GM23338 (cell line): ENCODE measurements around the gene NDC80. TPM values are rescaled to one million over a fixed set of nuclear protein-coding genes. Genes with fewer than 3 reads are reported as not detected.
A peak's percentile ranks its signal among the peaks of the same experiment; 100 is the strongest.

ENCODE experiments used
- ATAC-seq: fragments of 200-7000 bp; cut with Tn5 transposase; 3 replicates; pipeline ENCODE4 v1.9.1; 2020
- DNase-seq: peaks from one replicate; pipeline ENCODE4 v3.0.0-alpha.2; 2015; ENCODE audit warnings: low spot score
- H2AFZ ChIP-seq: fragments of 200-600 bp; sonication (generic); 2 replicates; pipeline ENCODE4 v1.8.0; 2016; ENCODE audit warnings: antibody characterized with exemption, mild to moderate bottlenecking, moderate library complexity
- H3F3A ChIP-seq: fragments of 200-600 bp; sonication (generic); replicated peaks from 2 replicates; pipeline ENCODE4 v1.8.0; 2017; ENCODE audit warnings: antibody characterized with exemption, mixed run types, low read depth
- H3K27ac ChIP-seq: fragments of 200-600 bp; sonication (generic); 2 replicates; pipeline ENCODE4 v1.6.1; 2016; ENCODE audit warnings: low read depth
- H3K27me3 ChIP-seq: fragments of 200-600 bp; sonication (generic); 2 replicates; pipeline ENCODE4 v1.8.0; 2016; ENCODE audit warnings: mild to moderate bottlenecking, mixed run types, moderate library complexity; ENCODE audit not compliant: insufficient read depth
- H3K36me3 ChIP-seq: fragments of 200-600 bp; sonication (generic); 2 replicates; pipeline ENCODE4 v1.8.0; 2016; ENCODE audit warnings: mild to moderate bottlenecking; ENCODE audit not compliant: insufficient read depth
- H3K4me1 ChIP-seq: fragments of 200-600 bp; sonication (generic); 2 replicates; pipeline ENCODE4 v1.8.0; 2016; ENCODE audit warnings: mild to moderate bottlenecking, moderate library complexity; ENCODE audit not compliant: insufficient read depth
- H3K4me2 ChIP-seq: fragments of 200-600 bp; sonication (generic); 2 replicates; pipeline ENCODE4 v1.7.1; 2017; ENCODE audit warnings: mixed run types
- H3K4me3 ChIP-seq: fragments of 200-600 bp; sonication (generic); 2 replicates; pipeline ENCODE4 v1.6.1; 2016; ENCODE audit warnings: mixed run types
- H3K79me2 ChIP-seq: fragments of 200-600 bp; sonication (generic); replicated peaks from 2 replicates; pipeline ENCODE4 v1.8.0; 2017; ENCODE audit warnings: mild to moderate bottlenecking; ENCODE audit not compliant: insufficient read depth
- H3K9me2 ChIP-seq: fragments of 200-600 bp; sonication (generic); 2 replicates; pipeline ENCODE4 v1.8.0; 2017; ENCODE audit not compliant: insufficient read depth
- H4K20me1 ChIP-seq: fragments of 200-600 bp; sonication (generic); replicated peaks from 2 replicates; pipeline ENCODE4 v1.8.0; 2017; ENCODE audit warnings: mild to moderate bottlenecking; ENCODE audit not compliant: insufficient read depth
- H3K27ac Mint-ChIP-seq: 2 replicates; pipeline ENCODE4 v1.8.0; 2020; ENCODE audit warnings: inconsistent platforms, mild to moderate bottlenecking, moderate library complexity, mixed read lengths
- H3K27me3 Mint-ChIP-seq: 3 replicates; pipeline ENCODE4 v1.8.0; 2022; ENCODE audit warnings: low read depth, mild to moderate bottlenecking, moderate library complexity, mixed read lengths, inconsistent platforms; ENCODE audit not compliant: insufficient read depth, poor library complexity
- H3K36me3 Mint-ChIP-seq: 3 replicates; pipeline ENCODE4 v1.8.0; 2021; ENCODE audit warnings: low read depth, mild to moderate bottlenecking, inconsistent platforms, moderate library complexity, mixed read lengths
- H3K4me1 Mint-ChIP-seq: 3 replicates; pipeline ENCODE4 v1.8.0; 2020; ENCODE audit warnings: mild to moderate bottlenecking, inconsistent platforms, mixed read lengths
- H3K4me3 Mint-ChIP-seq: 3 replicates; pipeline ENCODE4 v1.8.0; 2021; ENCODE audit warnings: moderate library complexity, mild to moderate bottlenecking, inconsistent platforms, mixed read lengths
- H3K9me3 Mint-ChIP-seq: 3 replicates; pipeline ENCODE4 v1.8.0; 2020; ENCODE audit warnings: moderate library complexity, mild to moderate bottlenecking, inconsistent platforms, mixed read lengths
- CREB1 ChIP-seq: fragments of 250-450 bp; sonication (Bioruptor Pico); IDR thresholded peaks from 2 replicates; pipeline ENCODE4 v1.5.0; 2020; ENCODE audit warnings: low read depth, mild to moderate bottlenecking, moderate library complexity
- EZH2 ChIP-seq: fragments of 200-600 bp; sonication (generic); IDR thresholded peaks from one replicate; pipeline ENCODE4 v1.8.0; 2017; ENCODE audit warnings: antibody characterized with exemption, mild to moderate bottlenecking, low read depth; ENCODE audit not compliant: unreplicated experiment
- EZH2phosphoT487 ChIP-seq: fragments of 200-600 bp; sonication (generic); IDR thresholded peaks from one replicate; pipeline ENCODE4 v1.8.1; 2018; ENCODE audit warnings: antibody characterized with exemption; ENCODE audit not compliant: unreplicated experiment
- JUNB ChIP-seq: IDR thresholded peaks from one replicate; pipeline ENCODE4 v1.6.1; 2016; ENCODE audit warnings: antibody characterized with exemption; ENCODE audit not compliant: unreplicated experiment
- NANOG ChIP-seq: IDR thresholded peaks from 2 replicates; pipeline ENCODE4 v1.6.1; 2016; ENCODE audit warnings: antibody characterized with exemption, borderline replicate concordance
- POLR2AphosphoS5 ChIP-seq: IDR thresholded peaks from 2 replicates; pipeline ENCODE4 v1.6.1; 2016; ENCODE audit warnings: antibody characterized with exemption, low read depth
- STAT1 ChIP-seq: IDR thresholded peaks from one replicate; pipeline ENCODE4 v1.6.1; 2016; ENCODE audit warnings: antibody characterized with exemption; ENCODE audit not compliant: unreplicated experiment
- ZNF114 ChIP-seq: fragments of 250-450 bp; sonication (Bioruptor Pico); IDR thresholded peaks from 2 replicates; pipeline ENCODE4 v1.5.0; 2020; ENCODE audit warnings: mild to moderate bottlenecking, moderate library complexity
- ZNF331 ChIP-seq: fragments of 250-450 bp; sonication (Bioruptor Pico); IDR thresholded peaks from 2 replicates; pipeline ENCODE4 v1.5.0; 2020; ENCODE audit warnings: low read depth, mild to moderate bottlenecking, moderate library complexity
- polyA plus RNA-seq: library from polyadenylated mRNA; unstranded; fragments of >200 nt; fragmentation: Nextera tagmentation; extraction: Ambion mirVana; gene quantifications from 2 replicates; pipeline ENCODE4 v1.2.1, GENCODE V29; 2016
- total RNA-seq: library from RNA; depleted of rRNA; stranded (reverse); fragments of >200 nt; shearing (Covaris generic); gene quantifications from 2 replicates; pipeline ENCODE4 v1.2.3, GENCODE V29; 2014
- TF ChIP-seq, protein P1 (sequence below): fragments of 250-450 bp; sonication (Bioruptor Pico); IDR thresholded peaks from 2 replicates; pipeline ENCODE4 v1.5.0; 2020; ENCODE audit warnings: mild to moderate bottlenecking, moderate library complexity
- TF ChIP-seq, protein P2 (sequence below): IDR thresholded peaks from 2 replicates; pipeline ENCODE4 v1.6.1; 2016; ENCODE audit warnings: antibody characterized with exemption
- TF ChIP-seq, protein P3 (sequence below), 2 experiments: fragments of 200-600 bp in 1 of 2; sonication (generic) in 1 of 2; conservative IDR thresholded peaks; 2 replicates each; pipeline versions ENCODE4 v1.5.1 to v1.6.1; 2016 to 2017; ENCODE audit warnings: antibody characterized with exemption in 2 of 2, low read depth in 2 of 2, mild to moderate bottlenecking in 2 of 2, moderate library complexity in 1 of 2
- TF ChIP-seq, protein P4 (sequence below): IDR thresholded peaks from one replicate; pipeline ENCODE4 v1.6.1; 2018; ENCODE audit warnings: antibody characterized with exemption; ENCODE audit not compliant: unreplicated experiment

NDC80 gene
- total and polyA plus RNA-seq, 2 experiments from 2014 or later, result 36.6 to 58.4 TPM

DNA sequence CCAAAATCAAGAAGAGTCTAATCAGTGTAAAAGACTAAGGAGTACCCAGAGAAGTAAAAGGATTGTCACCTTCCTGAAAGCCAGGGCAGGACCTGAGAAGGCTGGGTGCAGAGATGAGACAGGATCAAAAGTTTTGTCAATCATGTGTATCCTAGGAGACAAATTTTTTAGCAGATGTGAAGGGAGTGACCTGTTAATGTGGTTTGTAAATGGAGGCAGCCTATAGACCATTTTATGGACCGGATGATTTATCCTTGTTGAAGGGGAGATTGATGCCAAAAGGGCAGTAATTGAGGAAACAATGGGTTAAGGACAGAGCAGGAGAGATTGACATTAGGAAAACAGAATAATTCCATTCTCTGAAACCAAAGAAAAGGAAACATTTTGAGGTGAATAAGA is 813 bp downstream of the NDC80 start:
- Histone ChIP-seq H3K9me2 (no peaks in the 10 kb centered on the region), H4K20me1 (0 out of 2 replicates have a peak, but pooled peaks cover 6% of the 10 kb centered on the region), H3K4me2 (peak overlapping the region; percentile 96), H3K4me1 (peaks cover 12% of the 10 kb centered on the region), H3K79me2 (peaks cover 61% of the 10 kb centered on the region), H2AFZ (peak overlapping the region; percentile 88; the same call in 1 of the 2 replicates), H3K27ac (no peak overlapping the region), H3K36me3 (peaks cover 16% of the 10 kb centered on the region), H3K27me3 (no peaks in the 10 kb centered on the region), H3F3A (no peaks in the 10 kb centered on the region), H3K4me3 (peak overlapping the region; percentile 77)
- ATAC-seq (no peak), DNase-seq (no peak)
- Mint-ChIP-seq H3K27me3 (peaks cover 13% of the 10 kb centered on the region), H3K4me3 (peak overlapping the region; percentile 99), H3K27ac (peak overlapping the region; percentile 100), H3K9me3 (no peaks in the 10 kb centered on the region), H3K36me3 (peaks cover 28% of the 10 kb centered on the region), H3K4me1 (peaks cover 19% of the 10 kb centered on the region)
- TF ChIP-seq STAT1 (no peak), EZH2 (no peak), ZNF331 (no peak), ZNF114 (CRISPR knock-in tag) (no peak), POLR2AphosphoS5 (no peak), EZH2phosphoT487 (no peak), JUNB (no peak), NANOG (no peak), CREB1 (CRISPR knock-in tag) (no peak)
- TF ChIP-seq, protein P1, sequence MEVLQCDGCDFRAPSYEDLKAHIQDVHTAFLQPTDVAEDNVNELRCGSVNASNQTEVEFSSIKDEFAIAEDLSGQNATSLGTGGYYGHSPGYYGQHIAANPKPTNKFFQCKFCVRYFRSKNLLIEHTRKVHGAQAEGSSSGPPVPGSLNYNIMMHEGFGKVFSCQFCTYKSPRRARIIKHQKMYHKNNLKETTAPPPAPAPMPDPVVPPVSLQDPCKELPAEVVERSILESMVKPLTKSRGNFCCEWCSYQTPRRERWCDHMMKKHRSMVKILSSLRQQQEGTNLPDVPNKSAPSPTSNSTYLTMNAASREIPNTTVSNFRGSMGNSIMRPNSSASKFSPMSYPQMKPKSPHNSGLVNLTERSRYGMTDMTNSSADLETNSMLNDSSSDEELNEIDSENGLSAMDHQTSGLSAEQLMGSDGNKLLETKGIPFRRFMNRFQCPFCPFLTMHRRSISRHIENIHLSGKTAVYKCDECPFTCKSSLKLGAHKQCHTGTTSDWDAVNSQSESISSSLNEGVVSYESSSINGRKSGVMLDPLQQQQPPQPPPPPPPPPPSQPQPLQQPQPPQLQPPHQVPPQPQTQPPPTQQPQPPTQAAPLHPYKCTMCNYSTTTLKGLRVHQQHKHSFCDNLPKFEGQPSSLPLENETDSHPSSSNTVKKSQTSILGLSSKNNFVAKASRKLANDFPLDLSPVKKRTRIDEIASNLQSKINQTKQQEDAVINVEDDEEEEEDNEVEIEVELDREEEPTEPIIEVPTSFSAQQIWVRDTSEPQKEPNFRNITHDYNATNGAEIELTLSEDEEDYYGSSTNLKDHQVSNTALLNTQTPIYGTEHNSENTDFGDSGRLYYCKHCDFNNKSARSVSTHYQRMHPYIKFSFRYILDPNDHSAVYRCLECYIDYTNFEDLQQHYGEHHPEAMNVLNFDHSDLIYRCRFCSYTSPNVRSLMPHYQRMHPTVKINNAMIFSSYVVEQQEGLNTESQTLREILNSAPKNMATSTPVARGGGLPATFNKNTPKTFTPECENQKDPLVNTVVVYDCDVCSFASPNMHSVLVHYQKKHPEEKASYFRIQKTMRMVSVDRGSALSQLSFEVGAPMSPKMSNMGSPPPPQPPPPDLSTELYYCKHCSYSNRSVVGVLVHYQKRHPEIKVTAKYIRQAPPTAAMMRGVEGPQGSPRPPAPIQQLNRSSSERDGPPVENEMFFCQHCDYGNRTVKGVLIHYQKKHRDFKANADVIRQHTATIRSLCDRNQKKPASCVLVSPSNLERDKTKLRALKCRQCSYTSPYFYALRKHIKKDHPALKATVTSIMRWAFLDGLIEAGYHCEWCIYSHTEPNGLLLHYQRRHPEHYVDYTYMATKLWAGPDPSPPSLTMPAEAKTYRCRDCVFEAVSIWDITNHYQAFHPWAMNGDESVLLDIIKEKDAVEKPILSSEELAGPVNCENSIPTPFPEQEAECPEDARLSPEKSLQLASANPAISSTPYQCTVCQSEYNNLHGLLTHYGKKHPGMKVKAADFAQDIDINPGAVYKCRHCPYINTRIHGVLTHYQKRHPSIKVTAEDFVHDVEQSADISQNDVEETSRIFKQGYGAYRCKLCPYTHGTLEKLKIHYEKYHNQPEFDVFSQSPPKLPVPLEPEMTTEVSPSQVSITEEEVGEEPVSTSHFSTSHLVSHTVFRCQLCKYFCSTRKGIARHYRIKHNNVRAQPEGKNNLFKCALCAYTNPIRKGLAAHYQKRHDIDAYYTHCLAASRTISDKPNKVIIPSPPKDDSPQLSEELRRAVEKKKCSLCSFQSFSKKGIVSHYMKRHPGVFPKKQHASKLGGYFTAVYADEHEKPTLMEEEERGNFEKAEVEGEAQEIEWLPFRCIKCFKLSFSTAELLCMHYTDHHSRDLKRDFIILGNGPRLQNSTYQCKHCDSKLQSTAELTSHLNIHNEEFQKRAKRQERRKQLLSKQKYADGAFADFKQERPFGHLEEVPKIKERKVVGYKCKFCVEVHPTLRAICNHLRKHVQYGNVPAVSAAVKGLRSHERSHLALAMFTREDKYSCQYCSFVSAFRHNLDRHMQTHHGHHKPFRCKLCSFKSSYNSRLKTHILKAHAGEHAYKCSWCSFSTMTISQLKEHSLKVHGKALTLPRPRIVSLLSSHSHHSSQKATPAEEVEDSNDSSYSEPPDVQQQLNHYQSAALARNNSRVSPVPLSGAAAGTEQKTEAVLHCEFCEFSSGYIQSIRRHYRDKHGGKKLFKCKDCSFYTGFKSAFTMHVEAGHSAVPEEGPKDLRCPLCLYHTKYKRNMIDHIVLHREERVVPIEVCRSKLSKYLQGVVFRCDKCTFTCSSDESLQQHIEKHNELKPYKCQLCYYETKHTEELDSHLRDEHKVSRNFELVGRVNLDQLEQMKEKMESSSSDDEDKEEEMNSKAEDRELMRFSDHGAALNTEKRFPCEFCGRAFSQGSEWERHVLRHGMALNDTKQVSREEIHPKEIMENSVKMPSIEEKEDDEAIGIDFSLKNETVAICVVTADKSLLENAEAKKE (CRISPR knock-in tag), result no peak
- TF ChIP-seq, protein P2, sequence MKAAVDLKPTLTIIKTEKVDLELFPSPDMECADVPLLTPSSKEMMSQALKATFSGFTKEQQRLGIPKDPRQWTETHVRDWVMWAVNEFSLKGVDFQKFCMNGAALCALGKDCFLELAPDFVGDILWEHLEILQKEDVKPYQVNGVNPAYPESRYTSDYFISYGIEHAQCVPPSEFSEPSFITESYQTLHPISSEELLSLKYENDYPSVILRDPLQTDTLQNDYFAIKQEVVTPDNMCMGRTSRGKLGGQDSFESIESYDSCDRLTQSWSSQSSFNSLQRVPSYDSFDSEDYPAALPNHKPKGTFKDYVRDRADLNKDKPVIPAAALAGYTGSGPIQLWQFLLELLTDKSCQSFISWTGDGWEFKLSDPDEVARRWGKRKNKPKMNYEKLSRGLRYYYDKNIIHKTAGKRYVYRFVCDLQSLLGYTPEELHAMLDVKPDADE, result no peak
- TF ChIP-seq, protein P3, sequence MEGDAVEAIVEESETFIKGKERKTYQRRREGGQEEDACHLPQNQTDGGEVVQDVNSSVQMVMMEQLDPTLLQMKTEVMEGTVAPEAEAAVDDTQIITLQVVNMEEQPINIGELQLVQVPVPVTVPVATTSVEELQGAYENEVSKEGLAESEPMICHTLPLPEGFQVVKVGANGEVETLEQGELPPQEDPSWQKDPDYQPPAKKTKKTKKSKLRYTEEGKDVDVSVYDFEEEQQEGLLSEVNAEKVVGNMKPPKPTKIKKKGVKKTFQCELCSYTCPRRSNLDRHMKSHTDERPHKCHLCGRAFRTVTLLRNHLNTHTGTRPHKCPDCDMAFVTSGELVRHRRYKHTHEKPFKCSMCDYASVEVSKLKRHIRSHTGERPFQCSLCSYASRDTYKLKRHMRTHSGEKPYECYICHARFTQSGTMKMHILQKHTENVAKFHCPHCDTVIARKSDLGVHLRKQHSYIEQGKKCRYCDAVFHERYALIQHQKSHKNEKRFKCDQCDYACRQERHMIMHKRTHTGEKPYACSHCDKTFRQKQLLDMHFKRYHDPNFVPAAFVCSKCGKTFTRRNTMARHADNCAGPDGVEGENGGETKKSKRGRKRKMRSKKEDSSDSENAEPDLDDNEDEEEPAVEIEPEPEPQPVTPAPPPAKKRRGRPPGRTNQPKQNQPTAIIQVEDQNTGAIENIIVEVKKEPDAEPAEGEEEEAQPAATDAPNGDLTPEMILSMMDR (conservative IDR thresholded peaks at IDR 0.05; ENCODE audit: low read depth in 2 of 2), result no peak
- TF ChIP-seq, protein P4, sequence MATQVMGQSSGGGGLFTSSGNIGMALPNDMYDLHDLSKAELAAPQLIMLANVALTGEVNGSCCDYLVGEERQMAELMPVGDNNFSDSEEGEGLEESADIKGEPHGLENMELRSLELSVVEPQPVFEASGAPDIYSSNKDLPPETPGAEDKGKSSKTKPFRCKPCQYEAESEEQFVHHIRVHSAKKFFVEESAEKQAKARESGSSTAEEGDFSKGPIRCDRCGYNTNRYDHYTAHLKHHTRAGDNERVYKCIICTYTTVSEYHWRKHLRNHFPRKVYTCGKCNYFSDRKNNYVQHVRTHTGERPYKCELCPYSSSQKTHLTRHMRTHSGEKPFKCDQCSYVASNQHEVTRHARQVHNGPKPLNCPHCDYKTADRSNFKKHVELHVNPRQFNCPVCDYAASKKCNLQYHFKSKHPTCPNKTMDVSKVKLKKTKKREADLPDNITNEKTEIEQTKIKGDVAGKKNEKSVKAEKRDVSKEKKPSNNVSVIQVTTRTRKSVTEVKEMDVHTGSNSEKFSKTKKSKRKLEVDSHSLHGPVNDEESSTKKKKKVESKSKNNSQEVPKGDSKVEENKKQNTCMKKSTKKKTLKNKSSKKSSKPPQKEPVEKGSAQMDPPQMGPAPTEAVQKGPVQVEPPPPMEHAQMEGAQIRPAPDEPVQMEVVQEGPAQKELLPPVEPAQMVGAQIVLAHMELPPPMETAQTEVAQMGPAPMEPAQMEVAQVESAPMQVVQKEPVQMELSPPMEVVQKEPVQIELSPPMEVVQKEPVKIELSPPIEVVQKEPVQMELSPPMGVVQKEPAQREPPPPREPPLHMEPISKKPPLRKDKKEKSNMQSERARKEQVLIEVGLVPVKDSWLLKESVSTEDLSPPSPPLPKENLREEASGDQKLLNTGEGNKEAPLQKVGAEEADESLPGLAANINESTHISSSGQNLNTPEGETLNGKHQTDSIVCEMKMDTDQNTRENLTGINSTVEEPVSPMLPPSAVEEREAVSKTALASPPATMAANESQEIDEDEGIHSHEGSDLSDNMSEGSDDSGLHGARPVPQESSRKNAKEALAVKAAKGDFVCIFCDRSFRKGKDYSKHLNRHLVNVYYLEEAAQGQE, result no peak
